Measurements from ENCODE around the gene BZW2. TPM values are rescaled to one million over a fixed set of nuclear protein-coding genes. Genes with fewer than 3 reads are reported as not detected.
A peak's percentile ranks its signal among the peaks of the same experiment; 100 is the strongest.
"Not testable (repeated sequence)": the region's sequence is repeated elsewhere in the genome, so short reads cannot be mapped to it uniquely, and the experiment has no call there.

BZW2 gene
- total and polyA plus RNA-seq, 11 donors = 195 to 808 (median 297) TPM

- Histone ChIP-seq H3K9me3 (peaks cover 0 to 6% (median 0%) of the 10 kb centered on the region in 12 donors), H3K27me3 (no peaks in the 10 kb centered on the region), H3K4me3 (no peak overlapping the region), H3K4me1 (peaks cover 0 to 10% (median 1%) of the 10 kb centered on the region in 12 donors), H3K27ac (no peak overlapping the region), H3K36me3 (peaks cover 0 to 67% (median 36%) of the 10 kb centered on the region in 9 donors)
- 95 to 98% (median 96%) methylated on average over 3 of the region's 3 CpGs for WGBS, 4 donors
- no peak for ATAC-seq
- intact Hi-C loops (cut with DNase I) = no loop called here
- no peak for DNase-seq
- TF ChIP-seq POLR2A (IDR thresholded peaks at IDR 0.05) = no peak
- TF ChIP-seq CTCF (IDR thresholded peaks at IDR 0.05) = no peak
Observed at GRCh38 chr7:16675277-16675676, 29.3 kb downstream of the BZW2 start.

GRCh38 chr7:16677978-16678494, 32.1 kb downstream of the BZW2 start:
- ATAC-seq (no peak), DNase-seq (peak in 1 of 5 donors; percentile 18)
- peaks cover 0 to 5% (median 0%) of the 10 kb centered on the region in 12 donors for H3K4me1 ChIP-seq
- H3K4me3 ChIP-seq = no peak overlapping the region
- WGBS, 4 donors = 60 to 68% (median 64%) methylated on average over 12 of the region's 12 CpGs
- intact Hi-C loops (cut with DNase I) = no loop called here
- H3K36me3 ChIP-seq = peaks cover under 1 to 92% (median 60%) of the 10 kb centered on the region in 9 donors
- no peaks in the 10 kb centered on the region for H3K9me3 ChIP-seq
- no peaks in the 10 kb centered on the region for H3K27me3 ChIP-seq
- H3K27ac ChIP-seq = no peak overlapping the region
- no peak for TF ChIP-seq POLR2A (IDR thresholded peaks at IDR 0.05)
- no peak for TF ChIP-seq CTCF (IDR thresholded peaks at IDR 0.05)

- H3K27ac ChIP-seq; H3K9me3 ChIP-seq; H3K4me1 ChIP-seq; H3K4me3 ChIP-seq; H3K27me3 ChIP-seq; intact Hi-C loops (cut with DNase I); ATAC-seq; DNase-seq: not testable (repeated sequence)
- H3K36me3 ChIP-seq = peaks cover 3 to 99% (median 69%) of the 10 kb centered on the region in 9 donors
- WGBS, 4 donors = 90 to 93% (median 91%) methylated on average over 14 of the region's 14 CpGs
Observed at GRCh38 chr7:16678645-16679566, 32.9 kb downstream of the BZW2 start.

GRCh38 chr7:16684935-16685334, 39.0 kb downstream of the BZW2 start:
- ATAC-seq (no peak), DNase-seq (no peak)
- Histone ChIP-seq H3K4me1 (no peaks in the 10 kb centered on the region), H3K27ac (no peak overlapping the region), H3K9me3 (no peaks in the 10 kb centered on the region), H3K36me3 (peaks cover 3 to 100% (median 75%) of the 10 kb centered on the region in 9 donors), H3K4me3 (no peak overlapping the region), H3K27me3 (no peaks in the 10 kb centered on the region)
- intact Hi-C loops (cut with DNase I) = loop anchor here in 1 of 10 donors (5.0 kb wide), 1 partner anchor 83 kb away; no protein-coding TSS in a partner anchor
- WGBS, 4 donors = 69 to 75% (median 70%) methylated on average over 2 of the region's 2 CpGs
- TF ChIP-seq POLR2A (IDR thresholded peaks at IDR 0.05) (no peak), CTCF (IDR thresholded peaks at IDR 0.05) (no peak)
